Measurements from ENCODE around the gene SLC23A1.

The SLC23A1 gene

DNA sequence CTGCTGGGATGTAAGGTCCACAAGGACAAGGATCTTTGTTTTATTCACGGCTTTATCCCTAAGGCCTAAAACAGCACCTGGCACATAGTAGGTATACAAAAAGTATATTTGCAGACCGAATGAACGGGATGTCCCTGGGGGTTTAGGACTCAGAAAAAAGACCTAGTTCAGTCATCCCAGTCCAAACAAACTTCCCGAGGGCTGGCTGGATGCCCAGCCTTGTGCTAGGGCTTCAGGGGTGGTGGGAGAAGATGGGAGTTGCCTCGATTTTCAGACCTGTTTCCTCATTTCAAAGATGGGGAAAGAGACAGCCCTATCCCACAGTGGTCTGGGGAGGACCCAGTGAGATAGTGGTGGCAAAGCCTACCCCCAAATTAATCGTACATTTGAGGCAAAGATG lies 14.8 kb upstream of the SLC23A1 start:
- TF ChIP-seq RAD21 (IDR thresholded peaks at IDR 0.05; ENCODE audit: low read depth) (no peak), CREB1 (IDR thresholded peaks at IDR 0.05; ENCODE audit: low read depth) (no peak), EGR1 (IDR thresholded peaks at IDR 0.05) (no peak)
- TF ChIP-seq, protein P1, sequence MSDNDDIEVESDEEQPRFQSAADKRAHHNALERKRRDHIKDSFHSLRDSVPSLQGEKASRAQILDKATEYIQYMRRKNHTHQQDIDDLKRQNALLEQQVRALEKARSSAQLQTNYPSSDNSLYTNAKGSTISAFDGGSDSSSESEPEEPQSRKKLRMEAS (IDR thresholded peaks at IDR 0.05), result no peak

DNA sequence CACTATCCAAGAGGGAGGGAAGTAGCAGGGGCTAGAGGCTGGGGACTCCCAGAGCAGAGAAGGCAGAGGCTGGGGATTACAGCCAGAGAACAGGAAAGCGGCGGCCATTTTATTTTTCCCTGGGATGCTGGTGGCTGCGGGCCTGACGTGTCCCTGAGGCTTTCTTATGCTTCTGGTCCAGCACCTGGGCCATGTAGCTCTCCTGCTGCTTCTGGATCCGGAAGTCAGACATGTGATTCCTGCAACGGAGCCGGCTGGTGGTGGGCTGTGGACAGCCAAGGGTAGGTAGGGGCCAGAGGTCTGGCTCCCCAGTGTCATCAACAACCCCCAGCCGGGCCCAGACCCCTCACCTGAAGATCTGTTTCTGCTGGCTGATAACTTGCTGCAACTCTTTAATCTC lies 13.6 kb upstream of the SLC23A1 start:
- TF ChIP-seq TEAD4 (IDR thresholded peaks at IDR 0.05) (no peak), YY1 (IDR thresholded peaks at IDR 0.05; ENCODE audit: low read depth) (no peak), TCF12 (IDR thresholded peaks at IDR 0.05; ENCODE audit: low read depth) (no peak), FOXM1 (IDR thresholded peaks at IDR 0.05; ENCODE audit: borderline replicate concordance, low read depth) (no peak), TAF1 (IDR thresholded peaks at IDR 0.05; ENCODE audit: low read depth) (no peak), CREB1 (IDR thresholded peaks at IDR 0.05; ENCODE audit: low read depth) (no peak), EP300 (IDR thresholded peaks at IDR 0.05; ENCODE audit: borderline replicate concordance) (no peak), CEBPB (IDR thresholded peaks at IDR 0.05) (no peak), RAD21 (IDR thresholded peaks at IDR 0.05; ENCODE audit: low read depth) (no peak)
- TF ChIP-seq, protein P2, sequence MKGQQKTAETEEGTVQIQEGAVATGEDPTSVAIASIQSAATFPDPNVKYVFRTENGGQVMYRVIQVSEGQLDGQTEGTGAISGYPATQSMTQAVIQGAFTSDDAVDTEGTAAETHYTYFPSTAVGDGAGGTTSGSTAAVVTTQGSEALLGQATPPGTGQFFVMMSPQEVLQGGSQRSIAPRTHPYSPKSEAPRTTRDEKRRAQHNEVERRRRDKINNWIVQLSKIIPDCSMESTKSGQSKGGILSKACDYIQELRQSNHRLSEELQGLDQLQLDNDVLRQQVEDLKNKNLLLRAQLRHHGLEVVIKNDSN (IDR thresholded peaks at IDR 0.05), result no peak
- TF ChIP-seq, protein P1 (IDR thresholded peaks at IDR 0.05), result no peak

DNA sequence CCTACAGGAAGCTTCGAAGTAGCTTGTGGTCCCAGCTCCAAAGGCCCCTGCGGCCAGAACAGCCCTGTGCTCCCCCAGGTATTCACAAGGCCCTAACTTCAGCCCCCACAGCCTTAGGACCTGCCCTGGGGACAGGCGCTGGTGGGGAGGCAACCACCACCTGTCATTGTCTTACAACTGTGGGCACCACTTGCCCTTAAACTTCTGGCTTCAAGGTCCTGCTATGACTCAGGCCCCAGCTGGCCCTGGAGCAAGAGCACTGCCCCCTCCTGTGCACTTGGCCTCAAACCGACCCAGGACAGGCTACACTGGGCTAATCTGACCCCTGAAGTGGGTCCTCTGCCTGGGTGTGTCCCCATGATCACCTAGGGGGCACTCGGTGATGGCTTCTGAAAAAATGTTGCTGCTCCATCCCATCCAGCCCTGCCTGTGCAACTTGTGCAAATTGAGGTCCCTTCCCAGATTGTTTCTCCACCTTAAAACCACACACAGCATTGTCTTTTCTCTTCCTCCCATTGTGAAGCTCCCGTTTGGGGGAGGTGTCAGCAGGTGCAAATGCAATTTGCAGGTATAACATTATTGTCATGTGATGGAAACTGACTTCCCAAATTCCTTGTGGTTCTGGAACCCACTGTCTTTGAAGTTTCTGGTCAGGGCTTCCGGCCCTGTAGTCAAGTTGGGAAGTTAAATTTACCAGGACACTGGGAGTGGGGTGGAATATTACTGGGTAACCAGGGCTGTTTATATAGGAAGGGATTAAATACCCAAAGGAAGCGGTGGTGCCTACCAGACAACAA lies 12.9 kb upstream of the SLC23A1 start:
- TF ChIP-seq, protein P1 (IDR thresholded peaks at IDR 0.05), result no peak
- TF ChIP-seq, protein P2 (IDR thresholded peaks at IDR 0.05), result no peak
- TF ChIP-seq TAF1 (IDR thresholded peaks at IDR 0.05; ENCODE audit: low read depth), result no peak
- TF ChIP-seq NFIC (IDR thresholded peaks at IDR 0.05), result no peak
- no peak for TF ChIP-seq CEBPB (IDR thresholded peaks at IDR 0.05)
- no peak for TF ChIP-seq RAD21 (IDR thresholded peaks at IDR 0.05; ENCODE audit: low read depth)
- no peak for TF ChIP-seq EP300 (IDR thresholded peaks at IDR 0.05; ENCODE audit: borderline replicate concordance)
- no peak for TF ChIP-seq FOXM1 (IDR thresholded peaks at IDR 0.05; ENCODE audit: borderline replicate concordance, low read depth)
- no peak for TF ChIP-seq EGR1 (IDR thresholded peaks at IDR 0.05)
- no peak for TF ChIP-seq CREB1 (IDR thresholded peaks at IDR 0.05; ENCODE audit: low read depth)
- TF ChIP-seq TCF12 (IDR thresholded peaks at IDR 0.05; ENCODE audit: low read depth), result no peak
- no peak for TF ChIP-seq TEAD4 (IDR thresholded peaks at IDR 0.05)
- TF ChIP-seq YY1 (IDR thresholded peaks at IDR 0.05; ENCODE audit: low read depth), result no peak
- TF ChIP-seq, protein P3, sequence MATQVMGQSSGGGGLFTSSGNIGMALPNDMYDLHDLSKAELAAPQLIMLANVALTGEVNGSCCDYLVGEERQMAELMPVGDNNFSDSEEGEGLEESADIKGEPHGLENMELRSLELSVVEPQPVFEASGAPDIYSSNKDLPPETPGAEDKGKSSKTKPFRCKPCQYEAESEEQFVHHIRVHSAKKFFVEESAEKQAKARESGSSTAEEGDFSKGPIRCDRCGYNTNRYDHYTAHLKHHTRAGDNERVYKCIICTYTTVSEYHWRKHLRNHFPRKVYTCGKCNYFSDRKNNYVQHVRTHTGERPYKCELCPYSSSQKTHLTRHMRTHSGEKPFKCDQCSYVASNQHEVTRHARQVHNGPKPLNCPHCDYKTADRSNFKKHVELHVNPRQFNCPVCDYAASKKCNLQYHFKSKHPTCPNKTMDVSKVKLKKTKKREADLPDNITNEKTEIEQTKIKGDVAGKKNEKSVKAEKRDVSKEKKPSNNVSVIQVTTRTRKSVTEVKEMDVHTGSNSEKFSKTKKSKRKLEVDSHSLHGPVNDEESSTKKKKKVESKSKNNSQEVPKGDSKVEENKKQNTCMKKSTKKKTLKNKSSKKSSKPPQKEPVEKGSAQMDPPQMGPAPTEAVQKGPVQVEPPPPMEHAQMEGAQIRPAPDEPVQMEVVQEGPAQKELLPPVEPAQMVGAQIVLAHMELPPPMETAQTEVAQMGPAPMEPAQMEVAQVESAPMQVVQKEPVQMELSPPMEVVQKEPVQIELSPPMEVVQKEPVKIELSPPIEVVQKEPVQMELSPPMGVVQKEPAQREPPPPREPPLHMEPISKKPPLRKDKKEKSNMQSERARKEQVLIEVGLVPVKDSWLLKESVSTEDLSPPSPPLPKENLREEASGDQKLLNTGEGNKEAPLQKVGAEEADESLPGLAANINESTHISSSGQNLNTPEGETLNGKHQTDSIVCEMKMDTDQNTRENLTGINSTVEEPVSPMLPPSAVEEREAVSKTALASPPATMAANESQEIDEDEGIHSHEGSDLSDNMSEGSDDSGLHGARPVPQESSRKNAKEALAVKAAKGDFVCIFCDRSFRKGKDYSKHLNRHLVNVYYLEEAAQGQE (IDR thresholded peaks at IDR 0.05; ENCODE audit: low read depth), result no peak
- no peak for TF ChIP-seq ZBTB7A (IDR thresholded peaks at IDR 0.05; ENCODE audit: low read depth)

DNA sequence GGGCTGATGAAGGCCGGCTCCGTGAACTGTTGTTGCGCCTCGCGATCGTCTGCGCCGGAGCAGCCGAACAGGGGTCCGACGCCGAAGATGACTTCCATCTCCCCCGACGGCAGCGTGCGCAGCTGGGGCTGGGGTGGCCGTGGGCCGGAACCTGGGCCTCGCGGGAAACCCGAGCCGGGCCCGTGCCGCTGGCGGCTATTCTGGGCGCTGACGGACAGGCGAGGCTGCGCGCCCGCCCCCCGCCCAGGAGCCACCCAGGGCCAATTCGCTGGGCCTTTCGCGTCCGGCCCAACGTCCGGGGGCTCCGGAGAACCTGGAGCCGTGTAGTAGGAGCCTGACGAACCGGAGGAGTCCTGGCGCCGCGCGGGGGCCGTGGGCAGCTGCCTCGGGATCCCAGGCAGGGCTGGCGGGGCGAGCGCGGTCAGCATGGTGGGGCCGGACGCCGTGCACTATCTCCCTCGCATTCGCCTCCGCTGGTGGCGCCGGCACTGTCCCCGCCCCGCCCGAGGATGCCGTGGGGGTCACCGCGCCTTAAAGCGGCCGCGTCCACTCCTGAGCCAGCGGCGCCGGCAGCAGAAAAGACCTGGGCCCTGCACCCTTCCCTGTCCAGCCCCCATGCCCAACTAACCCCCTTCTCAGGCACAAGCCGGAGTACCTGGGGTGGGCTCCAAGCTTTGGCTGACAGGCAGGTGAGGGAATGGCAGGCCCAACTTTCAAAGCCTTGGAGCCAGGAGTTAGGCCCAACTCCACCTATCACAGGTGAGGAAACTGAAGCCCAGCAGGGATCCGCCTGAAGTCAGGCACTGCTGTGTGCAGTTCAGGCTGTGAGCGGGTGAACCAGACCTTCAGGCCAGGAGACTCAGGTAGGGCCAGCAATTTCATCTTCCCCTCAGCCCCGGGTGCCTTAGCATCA lies 11.8 kb upstream of the SLC23A1 start, which contains the start of gene PROB1:
TSS of gene PROB1 (minus strand) at position 451 of the 913 bp plus-strand sequence. CDS start at position 428, 23 bp downstream.
- TF ChIP-seq, protein P3 (IDR thresholded peaks at IDR 0.05; ENCODE audit: low read depth), result no peak
- no peak for TF ChIP-seq EGR1 (IDR thresholded peaks at IDR 0.05)
- TF ChIP-seq EP300 (IDR thresholded peaks at IDR 0.05; ENCODE audit: borderline replicate concordance), result no peak
- no peak for TF ChIP-seq NFIC (IDR thresholded peaks at IDR 0.05)
- TF ChIP-seq RAD21 (IDR thresholded peaks at IDR 0.05; ENCODE audit: low read depth), result no peak
- no peak for TF ChIP-seq TAF1 (IDR thresholded peaks at IDR 0.05; ENCODE audit: low read depth)
- TF ChIP-seq CREB1 (IDR thresholded peaks at IDR 0.05; ENCODE audit: low read depth), result no peak
- TF ChIP-seq ZBTB7A (IDR thresholded peaks at IDR 0.05; ENCODE audit: low read depth), result no peak
- no peak for TF ChIP-seq CEBPB (IDR thresholded peaks at IDR 0.05)
- TF ChIP-seq, protein P2 (IDR thresholded peaks at IDR 0.05), result no peak
- no peak for TF ChIP-seq TCF12 (IDR thresholded peaks at IDR 0.05; ENCODE audit: low read depth)
- TF ChIP-seq, protein P1 (IDR thresholded peaks at IDR 0.05), result no peak
- TF ChIP-seq FOXM1 (IDR thresholded peaks at IDR 0.05; ENCODE audit: borderline replicate concordance, low read depth), result no peak
- no peak for TF ChIP-seq TEAD4 (IDR thresholded peaks at IDR 0.05)
- no peak for TF ChIP-seq YY1 (IDR thresholded peaks at IDR 0.05; ENCODE audit: low read depth)

Data from Ishikawa (cell line).